ENCODE results near the gene PTPRCAP.

The PTPRCAP gene

GRCh38 chr11:67423891-67424613 is 13.4 kb downstream of the PTPRCAP start:
- DNase-seq, result no peak

GRCh38 chr11:67423466-67423865 is 14.0 kb downstream of the PTPRCAP start:
- no peak for DNase-seq

- DNase-seq, result no peak
Measured at GRCh38 chr11:67422891-67423290, 14.6 kb downstream of the PTPRCAP start.

- no peak for DNase-seq
Measured at GRCh38 chr11:67421430-67422031, 16.0 kb downstream of the PTPRCAP start.

- DNase-seq, result peak; percentile 99
Measured at GRCh38 chr11:67420646-67421429, 16.6 kb downstream of the PTPRCAP start.

GRCh38 chr11:67420147-67420645 is 17.3 kb downstream of the PTPRCAP start:
- no peak for DNase-seq

- DNase-seq, result no peak
Measured at GRCh38 chr11:67419325-67420049, 18.0 kb downstream of the PTPRCAP start.

GRCh38 chr11:67418476-67419281 is 18.8 kb downstream of the PTPRCAP start:
- DNase-seq, result no peak

GRCh38 chr11:67417425-67417824 is 20.1 kb downstream of the PTPRCAP start:
- DNase-seq, result no peak

GRCh38 chr11:67416416-67417335 is 20.8 kb downstream of the PTPRCAP start:
- peak; percentile 44 for DNase-seq

GRCh38 chr11:67415501-67416304 is 21.8 kb downstream of the PTPRCAP start, which contains the start of gene CARNS1:
TSS of gene CARNS1 (plus strand) at chr11:67415678. CDS start at chr11:67416200, 522 bp downstream.
- no peak for DNase-seq

GRCh38 chr11:67413266-67413849 is 24.1 kb downstream of the PTPRCAP start:
- DNase-seq, result no peak

- no peak for DNase-seq
Measured at GRCh38 chr11:67412495-67413179, 24.8 kb downstream of the PTPRCAP start.

- DNase-seq, result no peak
Measured at GRCh38 chr11:67411785-67412152, 25.7 kb downstream of the PTPRCAP start.

- no peak for DNase-seq
Measured at GRCh38 chr11:67410984-67411784, 26.3 kb downstream of the PTPRCAP start.

GRCh38 chr11:67410369-67410831 is 27.1 kb downstream of the PTPRCAP start:
- DNase-seq, result no peak

- no peak for DNase-seq
Measured at GRCh38 chr11:67409781-67410368, 27.6 kb downstream of the PTPRCAP start.
